GM13976 (cell line): ENCODE measurements around the gene ARHGAP32.

Experiments used
- DNase-seq: peaks from one replicate; pipeline ENCODE4 v3.0.0; 2012; ENCODE audit warnings: low spot score
- CTCF ChIP-seq: IDR thresholded peaks from 2 replicates; pipeline ENCODE4 v1.5.1; 2012; ENCODE audit warnings: borderline replicate concordance, mild to moderate bottlenecking; ENCODE audit not compliant: insufficient read depth; ENCODE audit errors: extremely low read depth, missing control alignments, control extremely low read depth
- in situ Hi-C: fragments of 300-500 bp; cut with MboI; formaldehyde crosslinking; loops from one replicate; pipeline ENCODE4 v1.12.0; 2022; ENCODE audit warnings: low sequenced_read_pairs, mixed read lengths, inconsistent platforms; ENCODE audit not compliant: unreplicated experiment

ARHGAP32 gene

GRCh38 chr11:128956401-128957201, 235.5 kb downstream of the ARHGAP32 start:
- peak; percentile 41 for TF ChIP-seq CTCF
- DNase-seq, result peak; percentile 70
- in situ Hi-C loops, result no loop called here

GRCh38 chr11:128955636-128956035, 236.5 kb downstream of the ARHGAP32 start:
- in situ Hi-C loops, result no loop called here
- DNase-seq, result no peak
- no peak for TF ChIP-seq CTCF

- in situ Hi-C loops, result loop anchor here (5.0 kb wide), 1 partner anchor 66 kb away; no protein-coding TSS in a partner anchor
- DNase-seq, result no peak
- TF ChIP-seq CTCF, result no peak
Measured at GRCh38 chr11:128953151-128953550, 239.0 kb downstream of the ARHGAP32 start.

DNA sequence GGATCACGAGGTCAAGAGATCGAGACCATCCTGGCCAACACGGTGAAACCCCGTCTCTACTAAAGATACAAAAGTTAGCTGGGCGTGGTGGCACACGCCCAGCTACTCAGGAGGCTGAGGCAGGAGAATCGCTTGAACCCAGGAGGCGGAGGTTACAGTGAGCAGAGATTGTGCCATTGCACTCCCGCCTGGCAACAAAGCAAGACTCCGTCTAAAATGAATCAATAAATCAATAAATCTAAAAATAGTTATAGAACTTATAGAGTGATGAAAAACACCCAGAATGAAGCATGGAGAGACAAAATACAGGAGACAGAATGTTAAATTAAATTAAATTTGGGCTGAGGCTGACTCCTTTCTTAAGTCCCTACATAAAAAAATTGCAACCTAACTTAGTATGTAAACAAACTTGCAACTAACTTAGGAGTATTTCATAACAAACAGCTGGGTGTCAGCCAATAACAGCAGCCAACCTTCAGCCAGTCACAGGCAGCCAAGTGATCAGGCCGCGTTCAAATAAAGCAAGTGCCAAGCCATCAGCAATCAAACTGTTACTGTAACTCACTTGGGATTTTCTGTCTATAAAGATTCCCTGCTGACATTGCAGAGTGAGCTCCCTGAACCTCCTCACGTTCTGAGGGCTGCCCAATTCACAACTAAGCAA, 242.2 kb downstream of the ARHGAP32 start:
- DNase-seq, result no peak
- no peak for TF ChIP-seq CTCF
- in situ Hi-C loops, result loop anchor here (5.0 kb wide), 1 partner anchor 63 kb away; no protein-coding TSS in a partner anchor

DNA sequence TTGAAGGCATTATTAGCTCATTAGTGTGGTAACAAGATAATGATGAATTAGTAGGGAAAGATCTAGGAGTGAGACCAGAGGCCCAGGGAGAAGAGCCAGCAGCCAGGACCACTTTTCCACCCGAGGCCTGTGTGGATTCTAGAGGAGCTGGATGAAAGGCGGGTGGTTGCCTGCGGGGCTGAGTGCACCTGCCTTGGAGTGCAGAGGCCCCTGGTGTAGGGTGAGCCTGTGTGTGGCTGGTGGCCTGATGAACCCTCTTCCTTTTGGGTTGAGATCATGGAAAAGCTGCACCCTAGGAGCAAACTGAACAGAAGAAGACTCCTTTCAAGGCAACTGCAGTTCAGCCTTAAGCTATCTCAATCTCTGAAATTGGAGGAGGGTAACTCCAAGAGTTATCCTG, 243.5 kb downstream of the ARHGAP32 start:
- in situ Hi-C loops, result no loop called here
- DNase-seq, result no peak
- peak; percentile 0 for TF ChIP-seq CTCF

- in situ Hi-C loops, result no loop called here
- no peak for TF ChIP-seq CTCF
- no peak for DNase-seq
Measured at GRCh38 chr11:128947773-128948172, 244.4 kb downstream of the ARHGAP32 start.
